ENCODE data around the gene DUSP8. TPM values are rescaled to one million over a fixed set of nuclear protein-coding genes. Genes with fewer than 3 reads are reported as not detected.
A peak's percentile ranks its signal among the peaks of the same experiment; 100 is the strongest.

Gene DUSP8
- total and polyA plus RNA-seq, 2 donors (not counting 1 experiment from before 2014, with no cell fraction given) = 4.3 to 7.2 TPM

- Histone ChIP-seq H3K36me3 (replicated peaks in 1 of 2; ENCODE audit: control extremely low read depth in 1 of 2, control insufficient read depth in 1 of 2, extremely low read depth in 1 of 2, insufficient read depth in 2 of 2, low read length in 1 of 2) (no peaks in the 10 kb centered on the region), H3K27ac (ENCODE audit: low read length in 2 of 2) (peak overlapping the region; percentile 19 to 73), H3K4me2 (replicated peaks; ENCODE audit: low read depth, low read length, poor library complexity, severe bottlenecking) (peak overlapping the region; percentile 73), H3K4me3 (ENCODE audit: control extremely low read depth in 1 of 5, extremely low read depth in 1 of 5, insufficient read depth in 1 of 5, low read depth in 2 of 5, low read length in 4 of 5) (peak overlapping the region in 3 of 5 experiments; percentile 11 to 34 (median 15)), H3K9me3 (ENCODE audit: control extremely low read depth in 1 of 3, control insufficient read depth in 2 of 3, insufficient read depth in 1 of 3, low read length in 2 of 3) (no peaks in the 10 kb centered on the region), H3K79me2 (ENCODE audit: control insufficient read depth, insufficient read depth, low read length) (peaks cover 99% of the 10 kb centered on the region), H2AFZ (ENCODE audit: insufficient read depth, low read depth, low read length, poor library complexity, severe bottlenecking) (no peak overlapping the region), H4K20me1 (ENCODE audit: control insufficient read depth, insufficient read depth, low read length, poor library complexity, severe bottlenecking) (peaks cover 98% of the 10 kb centered on the region), H3K4me1 (ENCODE audit: control insufficient read depth in 2 of 2, insufficient read depth in 2 of 2, low read length in 2 of 2) (peaks cover 31 to 39% of the 10 kb centered on the region in 2 donors), H3K9ac (ENCODE audit: low read length) (peak overlapping the region; percentile 22), H3K27me3 (replicated peaks in 1 of 4; ENCODE audit: control extremely low read depth in 1 of 4, control insufficient read depth in 3 of 4, insufficient read depth in 4 of 4, low read length in 3 of 4) (no peaks in the 10 kb centered on the region)
- DNase-seq = peak; percentile 89
- Mint-ChIP-seq H3K4me3 (peak overlapping the region; percentile 81), H3K27me3 (no peaks in the 10 kb centered on the region), H3K4me1 (peaks cover 61% of the 10 kb centered on the region), H3K27ac (peak overlapping the region; percentile 73), H3K9me3 (ENCODE audit: insufficient read depth) (no peaks in the 10 kb centered on the region)
- intact Hi-C loops (cut with micrococcal nuclease) = loop anchor here (1.0 to 5.0 kb wide), 2 partner anchors 53 to 209 kb away; no protein-coding TSS in a partner anchor
- TF ChIP-seq CTCF (IDR thresholded peaks at IDR 0.05) (no peak), EZH2 (IDR thresholded peaks at IDR 0.05; ENCODE audit: borderline replicate concordance, insufficient read depth, low read depth, low read length, poor library complexity, severe bottlenecking) (no peak)
- peak; percentile 93 for ATAC-seq (ENCODE audit: low read depth)
- WGBS (ENCODE audit: insufficient coverage) = 32% methylated on average over 18 of the region's 21 CpGs
- CTCF ChIA-PET = interaction anchor here (1.0 to 4.1 kb wide), 5 partner anchors 25 to 630 kb away, joined by 3 to 19 read pairs (median 3); no protein-coding TSS in a partner anchor
- POLR2A ChIA-PET = interaction anchor here (0.6 kb wide), 1 partner anchor 1306 kb away, joined by 3 read pairs; no protein-coding TSS in a partner anchor
These were observed 50.5 kb downstream of the DUSP8 start for GRCh38 chr11:1521382-1522080.

All from B cell (primary cell).